ENCODE results near the gene NSG1. TPM values are rescaled to one million over a fixed set of nuclear protein-coding genes. Genes with fewer than 3 reads are reported as not detected.

NSG1 gene
- total RNA-seq, 8 experiments from 2014 or later: 1.5 to 200 (median 163) TPM

DNA sequence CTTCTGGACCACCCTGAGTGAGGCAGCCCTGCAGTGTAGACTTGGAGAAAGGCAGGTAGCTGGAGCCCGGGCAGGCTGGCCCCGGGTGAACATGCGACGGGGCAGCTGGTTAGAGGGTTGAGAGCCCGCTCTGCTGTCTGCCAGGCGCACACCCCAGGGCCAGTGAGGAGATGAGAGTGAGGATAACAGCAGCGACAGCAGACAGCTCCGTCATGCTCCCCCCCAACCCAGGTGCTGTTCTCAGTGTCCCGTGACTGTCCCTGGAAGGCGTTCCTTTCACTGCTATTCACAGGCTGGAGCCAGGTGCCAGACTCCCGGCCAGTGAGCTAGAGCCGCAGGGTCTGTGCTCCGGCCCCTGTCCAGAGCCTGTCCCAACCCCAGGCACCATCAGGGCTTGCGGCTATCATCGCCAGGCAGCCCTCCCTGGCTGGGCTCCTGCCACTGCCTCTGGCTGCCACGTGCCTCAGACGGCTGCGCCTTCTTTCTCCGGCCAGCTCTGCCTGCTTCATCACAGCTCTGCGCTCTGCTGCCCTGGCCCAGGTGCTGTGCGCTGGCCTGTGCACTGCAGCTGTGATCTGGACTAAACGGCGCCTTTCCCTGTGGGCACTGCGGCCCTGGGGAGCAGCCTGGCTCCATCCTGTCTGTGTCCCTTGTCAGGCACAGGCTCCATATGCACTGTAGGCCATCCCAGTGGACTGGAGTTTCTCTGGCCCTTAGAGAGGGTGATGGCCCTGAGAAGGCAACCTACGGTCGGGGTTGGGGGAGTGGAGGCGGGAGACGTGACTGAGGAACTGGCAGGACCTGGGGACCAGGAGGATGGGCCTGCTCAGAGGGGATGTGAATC is 19.8 kb downstream of the NSG1 start:
- in situ Hi-C loops (cut with MboI; ENCODE audit: low pct_unique_long_range_greater_than_20kb in 2 of 9, low sequenced_read_pairs in 9 of 9, unreplicated experiment in 9 of 9): no loop called here
- no peak overlapping the region for H3K27ac ChIP-seq
- no peak overlapping the region for H3K4me3 ChIP-seq
- ATAC-seq (replicated peaks in 6 of 8): peak in 6 of 8 experiments; percentile 15 to 65 (median 48)
- WGBS, 10 experiments: 37 to 100% (median 94%) methylated on average over 1 to 6 of the region's 28 CpGs; no CpG with 5 or more reads in 4 of the 10 experiments
- no peaks in the 10 kb centered on the region for H3K4me1 ChIP-seq (replicated peaks in 1 of 2)

GRCh38 chr4:4407299-4408131 is 20.6 kb downstream of the NSG1 start:
- in situ Hi-C loops (cut with MboI; ENCODE audit: low pct_unique_long_range_greater_than_20kb in 2 of 9, low sequenced_read_pairs in 9 of 9, unreplicated experiment in 9 of 9): no loop called here
- H3K4me3 ChIP-seq: no peak overlapping the region
- 54 to 94% (median 87%) methylated on average over 1 to 4 of the region's 19 CpGs; no CpG with 5 or more reads in 5 of the 10 experiments for WGBS, 10 experiments
- no peak overlapping the region for H3K27ac ChIP-seq
- ATAC-seq (replicated peaks in 6 of 8): peak in 3 of 8 experiments; percentile 4 to 14 (median 7)
- H3K4me1 ChIP-seq (replicated peaks in 1 of 2): no peaks in the 10 kb centered on the region

GRCh38 chr4:4408132-4408523 is 21.2 kb downstream of the NSG1 start:
- in situ Hi-C loops (cut with MboI; ENCODE audit: low pct_unique_long_range_greater_than_20kb in 2 of 9, low sequenced_read_pairs in 9 of 9, unreplicated experiment in 9 of 9): no loop called here
- H3K27ac ChIP-seq: no peak overlapping the region
- no peak overlapping the region for H3K4me3 ChIP-seq
- no peaks in the 10 kb centered on the region for H3K4me1 ChIP-seq (replicated peaks in 1 of 2)
- ATAC-seq (replicated peaks in 6 of 8): peak in 2 of 8 experiments; percentile 8 to 16
- 38 to 100% (median 87%) methylated on average over 1 to 6 of the region's 13 CpGs; no CpG with 5 or more reads in 5 of the 10 experiments for WGBS, 10 experiments

- H3K4me1 ChIP-seq (replicated peaks in 1 of 2): no peaks in the 10 kb centered on the region
- H3K4me3 ChIP-seq: no peak overlapping the region
- ATAC-seq (replicated peaks in 6 of 8): no peak
- 50 to 100% (median 91%) methylated on average over 1 to 15 of the region's 23 CpGs; no CpG with 5 or more reads in 5 of the 10 experiments for WGBS, 10 experiments
- no peak overlapping the region for H3K27ac ChIP-seq
- in situ Hi-C loops (cut with MboI; ENCODE audit: low pct_unique_long_range_greater_than_20kb in 2 of 9, low sequenced_read_pairs in 9 of 9, unreplicated experiment in 9 of 9): no loop called here
Observed at GRCh38 chr4:4408576-4409335, 21.9 kb downstream of the NSG1 start.

DNA sequence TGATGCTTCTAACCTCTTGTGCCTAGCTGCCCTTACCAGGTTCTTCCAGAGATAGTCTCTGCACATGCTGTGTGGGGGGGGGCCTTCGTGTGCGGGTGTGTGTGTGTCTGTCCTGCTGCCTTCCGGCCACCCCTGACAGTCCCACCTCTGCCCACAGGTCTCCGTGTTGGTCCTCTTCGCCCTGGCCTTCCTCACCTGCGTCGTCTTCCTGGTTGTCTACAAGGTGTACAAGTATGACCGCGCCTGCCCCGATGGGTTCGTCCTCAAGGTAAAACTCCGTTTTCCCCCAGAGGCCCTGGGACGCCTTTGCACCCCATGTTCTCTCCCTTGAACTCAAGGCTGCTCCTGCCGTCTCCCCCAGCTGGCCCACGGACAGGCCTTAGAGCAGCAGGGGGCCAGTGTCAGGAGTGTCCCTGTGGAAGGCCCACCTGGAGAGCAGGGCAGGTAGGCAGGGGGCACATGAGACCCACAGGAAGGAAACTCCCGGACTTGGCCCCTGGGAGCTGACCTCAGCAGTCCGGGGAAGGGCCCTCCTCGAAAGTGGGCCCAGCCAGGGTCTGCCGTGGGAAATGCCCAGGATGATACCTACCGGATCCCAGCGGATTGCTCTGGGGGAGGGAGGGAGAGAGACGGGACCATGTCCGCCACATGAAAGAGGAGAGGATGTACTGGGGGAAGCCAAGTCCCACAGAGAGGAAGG is 22.7 kb downstream of the NSG1 start:
- in situ Hi-C loops (cut with MboI; ENCODE audit: low pct_unique_long_range_greater_than_20kb in 2 of 9, low sequenced_read_pairs in 9 of 9, unreplicated experiment in 9 of 9): no loop called here
- Histone ChIP-seq H3K4me3 (no peak overlapping the region), H3K4me1 (replicated peaks in 1 of 2) (no peaks in the 10 kb centered on the region), H3K27ac (no peak overlapping the region)
- 52 to 100% (median 100%) methylated on average over 3 to 6 of the region's 23 CpGs; no CpG with 5 or more reads in 3 of the 10 experiments for WGBS, 10 experiments
- no peak for ATAC-seq (replicated peaks in 6 of 8)

GRCh38 chr4:4410271-4410670 is 23.4 kb downstream of the NSG1 start:
- no peaks in the 10 kb centered on the region for H3K4me1 ChIP-seq (replicated peaks in 1 of 2)
- 77 to 100% (median 90%) methylated on average over 1 to 11 of the region's 15 CpGs; no CpG with 5 or more reads in 5 of the 10 experiments for WGBS, 10 experiments
- in situ Hi-C loops (cut with MboI; ENCODE audit: low pct_unique_long_range_greater_than_20kb in 2 of 9, low sequenced_read_pairs in 9 of 9, unreplicated experiment in 9 of 9): no loop called here

DNA sequence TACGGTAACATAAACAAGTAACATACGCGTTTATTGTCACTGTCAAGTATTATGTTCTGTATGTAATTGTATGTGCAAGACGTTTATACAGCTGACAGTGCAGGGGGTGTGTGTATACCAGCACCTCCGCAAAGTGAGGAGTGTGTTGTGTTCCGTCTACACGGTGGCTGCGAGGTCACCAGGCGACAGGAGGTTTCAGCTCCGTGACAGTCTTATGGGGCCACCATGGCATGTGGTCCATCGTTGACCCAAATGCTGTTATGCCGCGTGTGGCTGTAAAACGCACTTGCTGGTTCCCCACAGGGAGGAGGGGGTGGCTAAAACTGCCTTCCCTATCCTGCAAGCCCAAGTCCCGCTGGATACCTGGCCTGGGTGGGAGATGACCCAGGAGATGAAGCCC is 25.0 kb downstream of the NSG1 start:
- in situ Hi-C loops (cut with MboI; ENCODE audit: low pct_unique_long_range_greater_than_20kb in 2 of 9, low sequenced_read_pairs in 9 of 9, unreplicated experiment in 9 of 9): no loop called here
- no peaks in the 10 kb centered on the region for H3K4me1 ChIP-seq (replicated peaks in 1 of 2)
- H3K4me3 ChIP-seq: no peak overlapping the region
- WGBS, 10 experiments: 54 to 96% (median 86%) methylated on average over 1 to 12 of the region's 15 CpGs; no CpG with 5 or more reads in 2 of the 10 experiments
- no peak for ATAC-seq (replicated peaks in 6 of 8)
- no peak overlapping the region for H3K27ac ChIP-seq

More at GRCh38 chr4:4410271-4410670, 23.4 kb downstream of the NSG1 start:
- ATAC-seq (replicated peaks in 6 of 8): no peak
- Histone ChIP-seq H3K27ac (no peak overlapping the region), H3K4me3 (no peak overlapping the region)

- no peak overlapping the region for H3K27ac ChIP-seq
- H3K4me1 ChIP-seq (replicated peaks in 1 of 2): no peaks in the 10 kb centered on the region
- peak in 1 of 8 experiments; percentile 11 for ATAC-seq (replicated peaks in 6 of 8)
- H3K4me3 ChIP-seq: no peak overlapping the region
- WGBS, 10 experiments: 50 to 100% (median 89%) methylated on average over 1 to 12 of the region's 19 CpGs; no CpG with 5 or more reads in 1 of the 10 experiments
- in situ Hi-C loops (cut with MboI; ENCODE audit: low pct_unique_long_range_greater_than_20kb in 2 of 9, low sequenced_read_pairs in 9 of 9, unreplicated experiment in 9 of 9): no loop called here
Observed at GRCh38 chr4:4412641-4413372, 25.9 kb downstream of the NSG1 start.

- 0 to 96% (median 56%) methylated on average over 1 to 5 of the region's 10 CpGs; no CpG with 5 or more reads in 7 of the 10 experiments for WGBS, 10 experiments
- Histone ChIP-seq H3K4me3 (no peak overlapping the region), H3K4me1 (replicated peaks in 1 of 2) (peaks cover 0 to 4% of the 10 kb centered on the region in 2 donors), H3K27ac (no peak overlapping the region)
- in situ Hi-C loops (cut with MboI; ENCODE audit: low pct_unique_long_range_greater_than_20kb in 2 of 9, low sequenced_read_pairs in 9 of 9, unreplicated experiment in 9 of 9): no loop called here
- ATAC-seq (replicated peaks in 6 of 8): peak in 2 of 8 experiments; percentile 28 to 36
Observed at GRCh38 chr4:4413373-4413725, 26.4 kb downstream of the NSG1 start.

DNA sequence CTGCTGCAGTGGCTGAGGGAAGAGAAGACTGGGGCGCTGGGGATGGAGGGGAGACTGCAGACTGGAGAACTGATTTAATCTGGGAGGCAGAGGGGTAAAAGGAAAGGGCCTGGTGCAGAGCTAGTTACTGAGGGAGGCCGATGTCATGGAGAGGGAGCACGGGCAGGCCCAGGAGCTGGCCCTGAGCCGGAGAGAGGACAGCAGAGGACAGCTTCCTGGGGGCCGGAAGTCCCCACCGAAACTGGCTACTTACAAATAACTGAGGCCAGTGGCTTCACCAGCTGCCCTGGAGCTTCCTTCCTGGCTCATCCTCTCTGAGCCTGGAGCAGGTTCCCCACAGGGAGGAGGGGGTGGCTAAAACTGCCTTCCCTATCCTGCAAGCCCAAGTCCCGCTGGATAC is 26.9 kb downstream of the NSG1 start:
- H3K4me1 ChIP-seq (replicated peaks in 1 of 2): peaks cover under 1 to 9% of the 10 kb centered on the region in 2 donors
- H3K4me3 ChIP-seq: no peak overlapping the region
- 88 to 100% (median 100%) methylated on average over 1 to 4 of the region's 7 CpGs; no CpG with 5 or more reads in 7 of the 10 experiments for WGBS, 10 experiments
- no peak overlapping the region for H3K27ac ChIP-seq
- ATAC-seq (replicated peaks in 6 of 8): no peak
- in situ Hi-C loops (cut with MboI; ENCODE audit: low pct_unique_long_range_greater_than_20kb in 2 of 9, low sequenced_read_pairs in 9 of 9, unreplicated experiment in 9 of 9): no loop called here

DNA sequence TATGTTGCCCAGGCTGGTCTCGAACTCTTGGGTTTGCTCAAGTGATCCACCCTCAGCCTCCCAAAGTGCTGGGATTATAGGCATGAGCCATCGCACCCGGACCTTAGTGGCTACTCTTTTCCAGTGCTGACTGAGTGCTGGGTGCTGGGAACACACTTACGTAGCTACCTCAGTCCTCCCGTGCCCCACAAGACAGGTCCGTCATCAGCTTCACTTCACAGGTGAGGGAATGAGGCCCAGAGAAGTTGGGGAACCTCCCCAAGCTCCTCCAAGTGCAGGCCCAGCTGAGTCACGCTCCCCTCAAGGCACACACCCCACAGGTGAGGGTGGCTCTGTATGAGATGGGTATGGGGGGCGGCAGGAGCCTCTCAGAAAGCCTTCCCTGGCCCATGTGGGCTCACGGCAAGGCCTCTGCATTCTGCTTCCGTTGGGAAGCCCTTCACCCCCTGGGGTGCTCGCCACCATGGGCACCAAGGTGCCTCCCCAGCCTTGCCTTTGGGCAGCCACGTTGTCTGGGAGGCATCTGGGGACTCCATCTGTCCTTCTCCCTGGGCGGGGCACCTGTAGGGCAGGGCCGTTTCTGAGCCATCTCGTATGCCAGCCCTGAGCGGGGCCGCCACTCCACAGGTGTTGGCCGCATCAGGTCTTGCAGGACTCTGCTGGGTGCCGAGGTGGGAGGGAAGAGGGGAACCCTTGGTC is 28.4 kb downstream of the NSG1 start:
- H3K27ac ChIP-seq: no peak overlapping the region
- WGBS, 10 experiments: 81 to 100% (median 97%) methylated on average over 1 to 7 of the region's 19 CpGs; no CpG with 5 or more reads in 1 of the 10 experiments
- in situ Hi-C loops (cut with MboI; ENCODE audit: low pct_unique_long_range_greater_than_20kb in 2 of 9, low sequenced_read_pairs in 9 of 9, unreplicated experiment in 9 of 9): no loop called here
- H3K4me3 ChIP-seq: no peak overlapping the region
- ATAC-seq (replicated peaks in 6 of 8): no peak
- H3K4me1 ChIP-seq (replicated peaks in 1 of 2): peaks cover 11 to 21% of the 10 kb centered on the region in 2 donors

Measured in motor neuron (in vitro differentiated cells).